ENCODE results near the gene GNB1. TPM values are rescaled to one million over a fixed set of nuclear protein-coding genes. Genes with fewer than 3 reads are reported as not detected.

The GNB1 gene
- total and polyA plus RNA-seq, 2 of the 4 experiments (the other 2 are of a cell fraction): 73.5 to 371 TPM

GRCh38 chr1:1918901-1919303 lies 28.0 kb upstream of the GNB1 start, which contains the start of gene TMEM52:
Gene TMEM52, minus strand, starts transcription at chr1:1919279. Its CDS starts 14 bp downstream, at chr1:1919265.
- Histone ChIP-seq H3K9me1 (ENCODE audit: insufficient read depth, low read length) (peaks cover 4% of the 10 kb centered on the region; the same call in 1 of the 2 replicates), H3K4me3 (ENCODE audit: insufficient read depth, low read depth, low read length) (peak within 1 kb of the TSS; percentile 40), H2BK20ac (ENCODE audit: low read depth, low read length) (no peak within 1 kb of the TSS), H3K4me2 (ENCODE audit: low read depth, low read length) (peak within 1 kb of the TSS; percentile 23), H3K9ac (ENCODE audit: low read depth, low read length) (no peak within 1 kb of the TSS), H3K4ac (ENCODE audit: low read depth, low read length) (peak within 1 kb of the TSS; percentile 72; the same call in 1 of the 2 replicates), H3K9me3 (ENCODE audit: control insufficient read depth, insufficient read depth, low read length) (no peaks in the 10 kb centered on the region), H2AFZ (replicated peaks; ENCODE audit: low read length, poor library complexity) (peak within 1 kb of the TSS; percentile 92), H3K4me1 (ENCODE audit: control insufficient read depth, insufficient read depth, low read length) (peaks cover 2% of the 10 kb centered on the region; the same call in 1 of the 2 replicates), H2BK120ac (ENCODE audit: low read depth, low read length) (peak within 1 kb of the TSS; percentile 48; the same call in 1 of the 2 replicates), H2BK15ac (ENCODE audit: low read depth, low read length) (no peak within 1 kb of the TSS), H3K27ac (ENCODE audit: insufficient read depth, low read length) (no peak within 1 kb of the TSS), H4K91ac (ENCODE audit: insufficient read depth, low read depth, low read length) (no peak within 1 kb of the TSS; the same call in 1 of the 2 replicates), H2BK5ac (ENCODE audit: low read depth, low read length, poor library complexity, severe bottlenecking) (no peak within 1 kb of the TSS), H3K27me3 (ENCODE audit: control insufficient read depth, insufficient read depth, low read length) (peaks cover 3% of the 10 kb centered on the region; the same call in 1 of the 2 replicates), H3K14ac (replicated peaks; ENCODE audit: low read depth, low read length) (no peak within 1 kb of the TSS), H4K8ac (ENCODE audit: low read depth in 2 of 2, low read length in 2 of 2) (peak within 1 kb of the TSS in 1 of 2 experiments; percentile 91; a peak in 2 of 4 replicates), H3K36me3 (ENCODE audit: control insufficient read depth, insufficient read depth, low read length) (no peaks in the 10 kb centered on the region), H3K56ac (ENCODE audit: extremely low read depth, insufficient read depth, low read length) (no peak within 1 kb of the TSS), H2AK9ac (replicated peaks; ENCODE audit: low read depth, low read length, poor library complexity) (peak within 1 kb of the TSS; percentile 91), H4K20me1 (ENCODE audit: insufficient read depth, low read length) (no peaks in the 10 kb centered on the region), H4K5ac (ENCODE audit: low read depth, low read length) (no peak within 1 kb of the TSS), H3K23ac (ENCODE audit: low read depth, low read length) (no peak within 1 kb of the TSS), H3K18ac (ENCODE audit: low read depth, low read length) (no peak within 1 kb of the TSS), H3K79me1 (ENCODE audit: low read depth in 1 of 2, low read length in 2 of 2) (no peaks in the 10 kb centered on the region), H2AK5ac (ENCODE audit: low read depth, low read length) (peak within 1 kb of the TSS; percentile 46; the same call in 1 of the 2 replicates)
- WGBS, 2 experiments (ENCODE audit: extremely low coverage in 2 of 2, insufficient read length in 1 of 2): 1% methylated on average over 23 of the region's 44 CpGs; no CpG with 5 or more reads in 1 of the 2 experiments
- no TSS peak for BruUV-seq (replicated peaks)
- POLR2A ChIA-PET (ENCODE audit: unreplicated experiment): no interaction called here
- TF ChIP-seq MXI1 (IDR thresholded peaks at IDR 0.05; ENCODE audit: borderline replicate concordance, low read depth, low read length): 0 out of 2 replicates have a peak, but pooled peaks have one; percentile 27
- TF ChIP-seq RCOR1 (IDR thresholded peaks at IDR 0.05; ENCODE audit: insufficient replicate concordance, low read length): no peak
- dilution Hi-C loops (cut with HindIII; ENCODE audit: low sequenced_read_pairs, unreplicated experiment) (no loop called here), intact Hi-C loops (cut with micrococcal nuclease) (no loop called here), in situ Hi-C loops (cut with MboI; ENCODE audit: low sequenced_read_pairs) (no loop called here)
- CTCF ChIA-PET: no interaction called here
- ATAC-seq (ENCODE audit: low read depth) (no peak), DNase-seq (no peak)

All from IMR-90 (cell line).